SK-N-SH treated with all-trans-retinoic acid at 6 μM for 48 hours (cell line): ENCODE measurements around the gene OSBPL7.

Source experiments
- ATAC-seq: fragments of 200-7000 bp; cut with Tn5 transposase; 3 replicates; pipeline ENCODE4 v1.9.1; 2020; ENCODE audit warnings: mild to moderate bottlenecking, moderate library complexity
- ARNTL ChIP-seq: fragments of 450-650 bp; formaldehyde crosslinking; IDR thresholded peaks from 2 replicates; pipeline ENCODE4 v1.5.0; 2020; ENCODE audit warnings: low read depth, mild to moderate bottlenecking, moderate library complexity, borderline replicate concordance
- BACH2 ChIP-seq: fragments of 250-450 bp; sonication (Bioruptor Pico); IDR thresholded peaks from 2 replicates; pipeline ENCODE4 v1.9.0; 2021; ENCODE audit warnings: mild to moderate bottlenecking, borderline replicate concordance
- CREB5 ChIP-seq: fragments of 250-450 bp; sonication (Bioruptor Pico); IDR thresholded peaks from 2 replicates; pipeline ENCODE4 v1.5.1; 2020; ENCODE audit warnings: low read depth, mild to moderate bottlenecking, moderate library complexity
- CSDC2 ChIP-seq: fragments of 250-450 bp; sonication (Bioruptor Pico); IDR thresholded peaks from 2 replicates; pipeline ENCODE4 v1.5.0; 2020; ENCODE audit warnings: mild to moderate bottlenecking, moderate library complexity
- CSRNP3 ChIP-seq: fragments of 250-450 bp; sonication (Bioruptor Pico); IDR thresholded peaks from 2 replicates; pipeline ENCODE4 v1.5.1; 2021; ENCODE audit warnings: mild to moderate bottlenecking, moderate library complexity
- ESRRG ChIP-seq: fragments of 250-450 bp; sonication (Bioruptor Pico); IDR thresholded peaks from 2 replicates; pipeline ENCODE4 v1.6.1; 2021; ENCODE audit warnings: mild to moderate bottlenecking
- GLIS3 ChIP-seq: fragments of 250-450 bp; sonication (Bioruptor Pico); IDR thresholded peaks from 2 replicates; pipeline ENCODE4 v1.5.0; 2020; ENCODE audit warnings: mild to moderate bottlenecking, moderate library complexity
- ISL1 ChIP-seq: fragments of 250-450 bp; sonication (Bioruptor Pico); IDR thresholded peaks from 2 replicates; pipeline ENCODE4 v2.1.2; 2022; ENCODE audit warnings: mild to moderate bottlenecking, moderate library complexity
- OSR1 ChIP-seq: fragments of 250-450 bp; sonication (Bioruptor Pico); IDR thresholded peaks from 2 replicates; pipeline ENCODE4 v1.8.0; 2022; ENCODE audit warnings: moderate library complexity, mild to moderate bottlenecking, inconsistent platforms
- POU6F1 ChIP-seq: fragments of 250-450 bp; sonication (Bioruptor Pico); IDR thresholded peaks from 2 replicates; pipeline ENCODE4 v1.8.0; 2021; ENCODE audit warnings: low read depth, mild to moderate bottlenecking, moderate library complexity, borderline replicate concordance
- PPARA ChIP-seq: fragments of 250-450 bp; sonication (Bioruptor Pico); IDR thresholded peaks from 2 replicates; pipeline ENCODE4 v1.5.0; 2020; ENCODE audit warnings: mild to moderate bottlenecking, borderline replicate concordance
- SNAI2 ChIP-seq: fragments of 250-450 bp; sonication (Bioruptor Pico); IDR thresholded peaks from 2 replicates; pipeline ENCODE4 v1.5.0; 2020; ENCODE audit warnings: mild to moderate bottlenecking, moderate library complexity
- TCF4 ChIP-seq: fragments of 250-450 bp; sonication (Bioruptor Pico); IDR thresholded peaks from 2 replicates; pipeline ENCODE4 v1.8.0; 2021; ENCODE audit warnings: mild to moderate bottlenecking, moderate library complexity, borderline replicate concordance
- TOX ChIP-seq: fragments of 250-450 bp; sonication (Bioruptor Pico); IDR thresholded peaks from 2 replicates; pipeline ENCODE4 v1.8.0; 2021; ENCODE audit warnings: mild to moderate bottlenecking, moderate library complexity, borderline replicate concordance
- TSHZ2 ChIP-seq: fragments of 250-450 bp; sonication (Bioruptor Pico); IDR thresholded peaks from 2 replicates; pipeline ENCODE4 v1.5.0; 2020; ENCODE audit warnings: mild to moderate bottlenecking, moderate library complexity
- ZC3H10 ChIP-seq: fragments of 250-450 bp; sonication (Bioruptor Pico); IDR thresholded peaks from 2 replicates; pipeline ENCODE4 v1.5.1; 2021; ENCODE audit warnings: mild to moderate bottlenecking, moderate library complexity
- ZFP3 ChIP-seq: fragments of 250-450 bp; sonication (Bioruptor Pico); IDR thresholded peaks from 2 replicates; pipeline ENCODE4 v1.5.0; 2020; ENCODE audit warnings: mild to moderate bottlenecking, moderate library complexity
- ZFP30 ChIP-seq: fragments of 450-650 bp; formaldehyde crosslinking; IDR thresholded peaks from 2 replicates; pipeline ENCODE4 v1.5.0; 2022; ENCODE audit warnings: mild to moderate bottlenecking, moderate library complexity
- ZNF565 ChIP-seq: fragments of 450-650 bp; formaldehyde crosslinking; conservative IDR thresholded peaks from 2 replicates; pipeline ENCODE4 v1.5.0; 2020; ENCODE audit warnings: low read depth, mild to moderate bottlenecking, moderate library complexity
- ZNF70 ChIP-seq: fragments of 450-650 bp; formaldehyde crosslinking; IDR thresholded peaks from 2 replicates; pipeline ENCODE4 v1.5.0; 2020; ENCODE audit warnings: mild to moderate bottlenecking, moderate library complexity
- ZNF8 ChIP-seq: fragments of 450-650 bp; formaldehyde crosslinking; IDR thresholded peaks from 2 replicates; pipeline ENCODE4 v1.5.0; 2020; ENCODE audit warnings: mild to moderate bottlenecking, moderate library complexity

Gene OSBPL7

GRCh38 chr17:47845716-47846075, 24.1 kb upstream of the OSBPL7 start:
- ATAC-seq, result no peak
- no peak for TF ChIP-seq ZNF565 (CRISPR knock-in tag)
- TF ChIP-seq ZNF70 (CRISPR knock-in tag), result no peak
- no peak for TF ChIP-seq ISL1 (CRISPR knock-in tag)
- TF ChIP-seq BACH2 (CRISPR knock-in tag), result no peak
- TF ChIP-seq TSHZ2 (CRISPR knock-in tag), result no peak
- TF ChIP-seq ZC3H10, result no peak

- no peak for TF ChIP-seq ISL1 (CRISPR knock-in tag)
- no peak for TF ChIP-seq TOX (CRISPR knock-in tag)
- no peak for TF ChIP-seq BACH2 (CRISPR knock-in tag)
- TF ChIP-seq TSHZ2 (CRISPR knock-in tag), result no peak
- TF ChIP-seq SNAI2 (CRISPR knock-in tag), result no peak
- TF ChIP-seq ZFP3 (CRISPR knock-in tag), result no peak
- no peak for TF ChIP-seq POU6F1
- TF ChIP-seq ZC3H10, result no peak
- TF ChIP-seq ZNF8 (CRISPR knock-in tag), result no peak
- TF ChIP-seq OSR1, result no peak
- TF ChIP-seq ZFP30 (CRISPR knock-in tag), result no peak
- TF ChIP-seq ZNF565 (CRISPR knock-in tag), result no peak
- no peak for TF ChIP-seq ZNF70 (CRISPR knock-in tag)
- TF ChIP-seq CREB5, result no peak
- no peak for TF ChIP-seq GLIS3 (CRISPR knock-in tag)
- no peak for TF ChIP-seq CSRNP3
- TF ChIP-seq TCF4, result no peak
- TF ChIP-seq CSDC2, result no peak
- no peak for ATAC-seq
Measured at GRCh38 chr17:47844814-47845715, 23.5 kb upstream of the OSBPL7 start.

- ATAC-seq, result no peak
- TF ChIP-seq ZNF70 (CRISPR knock-in tag) (no peak), ISL1 (CRISPR knock-in tag) (no peak), ESRRG (CRISPR knock-in tag) (no peak), CSRNP3 (no peak), TOX (CRISPR knock-in tag) (no peak), OSR1 (no peak), PPARA (no peak), GLIS3 (CRISPR knock-in tag) (no peak), CSDC2 (no peak), ZC3H10 (no peak), ARNTL (CRISPR knock-in tag) (no peak), CREB5 (no peak), ZFP3 (CRISPR knock-in tag) (no peak), ZNF565 (CRISPR knock-in tag) (no peak), BACH2 (CRISPR knock-in tag) (no peak), TCF4 (no peak)
Measured at GRCh38 chr17:47844227-47844626, 22.6 kb upstream of the OSBPL7 start.
